HG02623 (cell line): ENCODE results near the gene CR1L.
"Not testable (repeated sequence)": the region's sequence is repeated elsewhere in the genome, so short reads cannot be mapped to it uniquely, and the experiment has no call there.

Experiments used
- ATAC-seq: cut with Tn5 transposase; IDR thresholded peaks from one replicate; pipeline ENCODE4 v1.9.1; 2021; ENCODE audit warnings: moderate library complexity; ENCODE audit not compliant: unreplicated experiment

The CR1L gene

DNA sequence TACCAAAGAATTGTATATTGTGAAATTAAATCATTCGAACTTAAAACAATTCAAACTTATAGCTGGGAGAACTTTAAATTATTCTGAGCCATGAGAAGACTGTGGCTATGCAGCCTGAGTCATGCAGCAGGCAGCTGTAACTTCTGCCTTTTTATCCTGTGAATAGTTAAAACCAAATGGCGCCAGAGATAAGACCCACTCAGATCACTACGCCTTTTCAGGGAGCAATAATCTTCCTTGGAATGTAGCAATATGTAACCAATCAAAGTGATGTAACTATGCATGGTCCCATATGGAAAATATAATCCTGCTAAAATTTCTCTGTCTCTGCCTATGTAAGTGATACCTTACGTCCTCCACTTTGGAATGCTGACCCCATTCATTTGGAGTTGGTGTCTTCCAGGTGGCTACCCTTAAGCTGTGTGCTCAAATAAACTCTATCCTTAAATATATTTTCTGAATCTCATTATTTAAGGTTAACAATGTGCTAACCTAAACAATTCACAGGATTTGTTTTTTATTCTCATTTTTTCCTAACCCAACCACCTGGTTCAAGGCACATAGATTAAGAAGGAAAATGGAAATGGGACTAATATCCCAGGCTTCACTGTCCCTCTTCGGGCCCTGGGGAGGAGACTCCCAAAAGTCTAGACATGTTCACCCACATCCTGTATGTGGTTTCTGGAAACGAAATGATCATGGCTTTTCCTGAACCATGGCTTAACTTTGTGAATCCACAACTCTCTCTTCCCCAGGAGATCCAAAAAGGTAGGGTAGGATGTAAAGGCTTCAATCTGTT lies 35.9 kb downstream of the CR1L start:
- ATAC-seq, result not testable (repeated sequence)

DNA sequence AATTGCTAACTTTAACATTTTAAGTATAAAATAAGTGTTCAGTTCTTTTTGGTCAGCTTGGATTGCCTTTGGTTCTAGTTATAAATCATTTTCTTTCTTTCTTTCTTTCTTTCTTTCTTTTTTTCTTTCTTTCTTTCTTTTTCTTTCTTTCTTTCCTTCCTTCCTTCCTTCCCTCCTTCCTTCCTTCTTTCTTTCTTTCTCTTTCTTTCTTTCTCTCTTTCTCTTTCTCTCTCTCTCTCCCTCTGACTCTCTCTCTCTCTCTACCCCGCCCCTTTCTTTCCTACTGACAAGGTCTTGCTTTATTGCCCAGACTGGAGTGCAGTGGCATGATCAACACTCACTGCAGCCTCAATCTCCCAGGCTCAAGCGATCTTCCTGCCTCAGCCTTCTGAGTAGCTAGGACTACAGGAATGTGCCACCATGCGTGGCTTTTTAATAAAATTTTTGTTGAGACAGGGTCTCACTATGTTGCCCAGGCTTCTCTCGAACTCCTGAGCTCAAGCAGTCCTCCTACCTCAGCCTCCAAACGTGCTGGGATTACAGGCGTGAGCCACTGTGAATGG lies 38.0 kb downstream of the CR1L start:
- ATAC-seq, result not testable (repeated sequence)

DNA sequence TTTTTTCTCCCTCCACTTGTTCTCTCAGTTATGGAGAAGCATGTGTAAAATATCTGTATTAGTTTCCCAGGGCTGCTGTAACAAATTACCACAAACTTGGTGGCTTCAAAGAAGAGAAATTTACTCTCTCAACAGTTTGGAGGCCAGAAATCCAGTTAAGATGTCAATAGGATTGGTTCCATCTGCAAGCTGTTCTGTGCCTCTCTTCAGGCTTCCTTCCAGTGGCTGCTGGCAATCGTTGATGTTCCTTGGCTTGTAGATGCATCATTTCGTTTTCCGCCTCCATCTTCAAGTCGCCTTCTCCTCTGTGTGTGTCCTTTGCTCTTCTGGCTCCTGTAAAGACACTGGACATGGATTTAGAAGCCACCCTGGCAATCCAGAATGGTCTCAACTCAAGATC lies 45.6 kb downstream of the CR1L start:
- not testable (repeated sequence) for ATAC-seq

DNA sequence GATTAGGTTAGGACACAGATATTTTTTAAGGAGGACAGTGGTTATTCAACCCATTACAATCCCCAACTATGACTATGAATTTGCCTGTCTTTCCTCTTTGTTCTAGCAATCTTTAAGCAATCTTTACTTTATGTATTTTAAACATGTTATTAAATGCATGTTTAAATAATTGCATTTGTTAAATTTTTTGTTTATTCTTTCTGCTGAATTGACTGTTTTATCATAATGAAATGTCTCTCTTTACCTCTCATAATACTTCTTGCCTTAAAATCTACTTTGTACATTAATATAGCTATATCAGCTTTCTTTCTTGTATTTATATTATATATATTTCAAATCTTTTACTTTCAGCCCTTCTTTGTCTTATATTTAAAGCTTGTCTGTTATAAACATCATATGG lies 46.1 kb downstream of the CR1L start:
- ATAC-seq, result no peak

DNA sequence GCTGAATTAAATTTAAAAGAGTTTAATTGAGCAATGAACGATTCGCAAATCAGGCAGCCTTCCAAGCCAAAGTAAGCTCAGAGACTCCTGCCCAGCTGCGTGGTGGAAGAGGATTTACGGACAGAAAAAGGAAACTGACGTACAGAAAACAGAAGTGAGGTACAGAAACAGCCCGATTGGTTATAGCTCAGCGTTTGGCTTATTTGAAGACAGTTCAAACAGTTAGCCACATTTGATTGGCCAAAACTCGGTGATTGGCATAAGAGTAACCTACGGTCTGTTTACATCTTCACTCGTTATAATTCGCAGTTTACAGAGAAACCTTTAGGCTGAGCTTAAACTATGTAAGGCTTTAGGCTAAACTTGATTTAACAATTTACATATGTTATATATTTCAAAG lies 46.9 kb downstream of the CR1L start:
- no peak for ATAC-seq

DNA sequence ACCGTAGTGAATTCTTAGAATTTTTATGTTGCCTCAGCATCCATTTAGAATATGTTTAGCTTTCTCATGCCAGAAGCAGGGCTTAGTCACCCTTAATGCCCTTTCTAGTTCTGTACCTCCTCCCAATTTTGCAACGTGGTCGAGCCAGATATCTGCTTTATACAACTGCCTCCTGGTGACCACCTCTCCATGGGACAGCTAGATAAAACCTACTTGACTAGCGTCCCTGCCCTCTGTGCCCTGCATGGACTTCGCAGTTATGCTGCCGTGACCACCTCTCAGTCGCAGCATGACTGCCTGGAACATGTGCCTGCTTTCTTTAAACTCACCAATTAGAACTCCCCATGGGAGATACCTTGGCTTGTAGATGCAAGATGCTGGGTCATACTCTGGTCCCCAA lies 47.4 kb downstream of the CR1L start:
- not testable (repeated sequence) for ATAC-seq

DNA sequence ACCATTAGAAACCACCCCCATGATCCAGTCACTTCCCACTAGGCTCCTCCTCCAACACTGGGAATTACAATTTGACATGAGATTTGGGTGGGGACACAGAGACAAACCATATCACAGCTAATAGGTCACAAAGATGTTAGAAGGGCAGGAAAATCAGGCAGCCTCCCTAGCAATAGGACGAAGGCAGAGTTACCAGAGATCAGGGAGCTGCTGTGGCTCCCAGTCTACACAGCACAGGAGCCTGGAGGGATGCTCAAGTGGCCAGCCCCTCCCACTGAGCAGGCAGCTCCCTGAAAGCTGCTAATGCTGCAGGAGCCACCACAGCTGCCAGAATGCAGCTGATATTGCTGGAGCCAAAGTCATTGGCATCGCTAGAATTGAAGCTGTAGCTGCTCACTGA lies 51.0 kb downstream of the CR1L start:
- no peak for ATAC-seq

DNA sequence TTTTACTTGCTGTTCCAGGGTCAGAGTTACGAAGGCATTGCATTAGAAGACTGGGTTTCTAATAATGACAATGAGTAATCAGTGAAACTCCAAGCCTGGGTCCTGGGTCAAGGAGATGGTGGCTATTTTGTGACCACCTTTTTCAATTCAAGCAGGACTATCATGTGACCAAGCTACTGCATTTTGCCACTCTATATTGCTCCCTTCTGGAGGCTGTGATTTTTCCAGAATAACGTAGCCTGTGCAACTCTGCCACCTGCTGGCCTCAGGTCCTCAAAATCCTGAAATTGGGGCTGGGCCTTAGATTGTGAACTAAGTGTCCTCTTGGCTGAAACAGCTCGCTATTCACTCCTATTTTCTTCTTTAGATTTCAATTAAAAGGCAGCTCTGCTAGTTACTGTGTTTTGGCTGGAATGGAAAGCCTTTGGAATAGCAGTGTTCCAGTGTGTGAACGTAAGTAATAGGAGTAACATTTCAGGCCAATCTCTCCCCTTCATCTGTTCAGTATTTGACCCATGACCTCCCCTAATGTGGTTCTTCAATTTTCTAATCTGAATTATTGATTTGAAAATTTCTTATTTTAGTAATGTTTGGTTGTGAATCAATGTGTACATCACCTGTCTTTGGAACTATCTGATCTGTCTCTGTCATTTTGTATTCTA lies 54.0 kb downstream of the CR1L start:
- ATAC-seq, result no peak

DNA sequence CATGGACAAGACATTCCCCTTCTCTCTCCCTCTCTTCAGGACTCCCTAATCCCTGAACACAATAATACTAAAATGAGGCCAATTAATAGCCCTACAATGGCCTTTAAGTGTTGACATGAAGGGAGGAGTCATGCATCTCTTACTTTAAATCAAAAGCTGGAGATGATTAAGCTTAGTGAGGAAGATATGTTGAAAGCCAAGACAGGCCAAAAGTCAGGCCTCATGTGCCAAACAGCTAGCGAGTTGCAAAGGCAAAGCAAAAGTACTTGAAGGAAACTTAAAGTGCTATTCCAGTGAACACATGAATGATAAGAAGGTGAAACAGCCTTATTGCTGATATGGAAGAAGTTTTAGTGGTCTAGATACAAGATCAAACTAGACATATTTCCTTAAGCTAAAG lies 57.4 kb downstream of the CR1L start:
- ATAC-seq, result no peak

DNA sequence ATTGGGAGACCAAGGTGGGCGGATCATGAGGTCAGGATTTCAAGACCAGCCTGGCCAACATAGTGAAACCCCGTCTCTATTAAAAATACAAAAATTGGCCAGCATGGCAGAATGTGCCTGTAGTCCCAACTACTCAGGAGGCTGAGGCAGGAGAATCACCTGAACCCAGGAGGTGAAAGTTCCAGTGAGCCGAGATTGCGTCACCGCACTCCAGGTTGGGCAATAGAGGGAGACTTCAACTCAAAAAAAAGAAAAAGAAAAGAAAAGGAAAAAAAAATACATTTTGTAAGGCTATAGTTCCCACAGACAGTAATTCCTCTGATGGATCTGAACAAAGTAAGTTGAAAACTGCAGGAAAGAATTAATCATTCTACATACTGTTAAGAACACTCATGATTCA lies 58.8 kb downstream of the CR1L start:
- no peak for ATAC-seq

DNA sequence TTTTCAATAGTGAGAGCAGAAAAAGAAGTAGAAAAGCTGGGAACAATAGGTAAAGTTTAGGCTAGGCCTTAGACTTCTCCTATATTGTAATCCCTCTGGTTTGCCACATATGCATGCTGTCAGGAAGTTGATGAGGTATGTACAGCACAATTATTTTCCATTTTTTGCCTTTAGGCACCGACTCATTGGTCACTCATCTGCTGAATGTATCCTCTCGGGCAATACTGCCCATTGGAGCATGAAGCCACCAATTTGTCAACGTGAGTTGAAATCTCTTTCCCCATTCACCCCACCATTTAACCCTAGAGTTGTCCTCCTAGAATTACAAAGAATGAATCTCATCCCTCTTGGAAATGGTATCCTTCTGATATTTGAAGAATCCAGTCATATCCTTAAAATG lies 63.1 kb downstream of the CR1L start:
- ATAC-seq, result not testable (repeated sequence)

DNA sequence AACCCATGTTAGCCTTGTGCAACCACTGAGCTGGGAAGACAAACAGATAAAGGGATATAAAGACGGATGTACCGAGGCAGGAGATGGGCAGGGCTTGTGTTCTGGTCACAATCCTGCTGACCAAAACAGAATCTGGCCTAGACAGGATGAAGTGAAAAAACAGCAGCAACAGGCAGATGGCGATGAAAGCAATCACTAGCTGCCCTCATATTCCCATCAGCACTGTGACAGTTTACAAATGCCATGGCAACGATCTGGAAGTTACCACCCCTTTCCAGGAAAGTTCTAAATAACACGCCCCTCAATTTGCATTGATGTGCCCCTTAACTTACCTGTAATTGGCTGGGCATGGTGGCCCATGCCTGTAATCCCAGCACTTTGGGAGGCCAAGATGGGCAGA lies 66.4 kb downstream of the CR1L start:
- ATAC-seq, result no peak

DNA sequence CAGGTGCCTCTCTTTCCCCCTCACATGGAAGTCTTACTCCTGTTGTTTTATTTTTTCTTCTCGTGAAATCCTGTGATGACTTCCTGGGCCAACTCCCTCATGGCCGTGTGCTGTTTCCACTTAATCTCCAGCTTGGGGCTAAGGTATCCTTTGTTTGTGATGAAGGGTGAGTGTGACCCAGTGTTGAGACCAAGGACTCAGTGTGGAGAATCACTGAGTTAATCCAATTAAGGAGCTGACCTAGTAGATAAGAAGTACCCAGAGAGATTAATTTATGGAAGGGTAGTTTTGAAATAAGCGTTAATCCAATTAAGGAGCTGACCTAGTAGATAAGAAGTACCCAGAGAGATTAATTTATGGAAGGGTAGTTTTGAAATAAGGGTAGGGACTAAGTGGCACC lies 67.8 kb downstream of the CR1L start:
- not testable (repeated sequence) for ATAC-seq

DNA sequence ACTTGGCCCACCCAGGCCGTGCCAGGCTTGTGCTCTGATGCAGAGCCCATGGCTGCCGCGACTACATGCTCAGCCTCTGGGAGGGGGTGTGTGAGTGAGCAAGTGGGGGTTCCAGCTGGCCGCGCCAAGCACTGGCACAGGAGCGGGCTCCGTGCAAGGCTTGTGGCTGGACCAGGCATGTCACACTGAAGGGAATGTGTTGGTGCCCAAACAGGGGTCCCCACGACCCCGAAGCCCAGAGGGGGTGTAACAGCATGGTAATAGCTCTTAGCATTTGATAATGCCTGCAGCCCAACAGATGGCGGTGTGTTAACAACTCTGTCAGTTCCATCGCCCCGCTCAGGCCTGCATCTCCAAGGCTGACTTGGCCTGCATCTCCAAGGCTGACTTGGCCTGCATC lies 68.6 kb downstream of the CR1L start:
- ATAC-seq, result no peak

DNA sequence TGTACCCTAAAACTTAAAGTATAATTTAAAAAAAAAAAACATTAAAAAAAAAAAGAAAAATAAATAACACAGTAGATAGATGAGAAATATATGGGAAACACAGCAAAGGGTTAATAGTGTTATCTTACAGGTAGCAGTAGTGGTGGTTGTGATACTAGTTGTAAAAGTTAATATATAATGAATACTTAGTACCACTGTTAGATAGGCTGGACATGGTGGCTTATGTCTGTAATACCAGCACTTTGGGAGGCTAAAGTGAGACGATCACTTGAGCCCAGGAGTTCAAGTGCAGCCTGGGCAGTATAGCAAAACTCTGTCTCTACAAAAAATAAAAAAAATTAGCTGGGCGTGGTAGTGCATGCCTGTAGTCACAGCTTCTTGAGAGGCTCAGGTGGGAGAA lies 74.3 kb downstream of the CR1L start:
- ATAC-seq, result no peak

DNA sequence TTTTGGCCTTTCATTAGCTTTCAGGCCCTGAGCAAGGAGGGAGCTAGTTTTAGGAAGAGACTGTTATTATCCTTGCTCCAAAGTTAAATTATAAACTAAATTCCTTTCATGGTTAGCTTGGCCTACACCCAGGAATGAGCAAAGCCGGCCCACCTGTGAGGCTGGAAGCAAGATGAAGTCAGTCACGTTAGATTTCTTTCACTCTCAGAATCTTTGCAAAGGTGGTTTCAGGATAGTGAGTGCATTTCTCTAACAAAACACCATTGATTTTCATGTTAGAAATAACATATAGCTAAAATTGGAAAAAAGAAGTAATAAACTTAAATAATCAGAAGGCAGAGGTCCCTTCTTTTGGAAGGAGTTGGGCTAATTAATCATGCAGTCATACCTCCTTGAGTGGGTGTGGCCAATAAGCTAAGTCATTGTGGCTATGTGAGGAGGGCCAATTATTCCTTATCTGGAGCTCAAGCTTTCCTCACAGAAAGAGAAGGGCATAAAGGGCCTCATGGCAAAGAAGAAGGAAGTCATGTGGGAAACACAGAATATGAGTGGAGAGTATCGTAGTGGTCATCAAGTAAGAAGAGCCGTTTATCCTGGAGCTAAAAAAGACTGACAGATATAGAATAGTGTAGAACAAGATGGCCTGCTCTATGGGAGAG lies 83.4 kb downstream of the CR1L start:
- ATAC-seq, result not testable (repeated sequence)

DNA sequence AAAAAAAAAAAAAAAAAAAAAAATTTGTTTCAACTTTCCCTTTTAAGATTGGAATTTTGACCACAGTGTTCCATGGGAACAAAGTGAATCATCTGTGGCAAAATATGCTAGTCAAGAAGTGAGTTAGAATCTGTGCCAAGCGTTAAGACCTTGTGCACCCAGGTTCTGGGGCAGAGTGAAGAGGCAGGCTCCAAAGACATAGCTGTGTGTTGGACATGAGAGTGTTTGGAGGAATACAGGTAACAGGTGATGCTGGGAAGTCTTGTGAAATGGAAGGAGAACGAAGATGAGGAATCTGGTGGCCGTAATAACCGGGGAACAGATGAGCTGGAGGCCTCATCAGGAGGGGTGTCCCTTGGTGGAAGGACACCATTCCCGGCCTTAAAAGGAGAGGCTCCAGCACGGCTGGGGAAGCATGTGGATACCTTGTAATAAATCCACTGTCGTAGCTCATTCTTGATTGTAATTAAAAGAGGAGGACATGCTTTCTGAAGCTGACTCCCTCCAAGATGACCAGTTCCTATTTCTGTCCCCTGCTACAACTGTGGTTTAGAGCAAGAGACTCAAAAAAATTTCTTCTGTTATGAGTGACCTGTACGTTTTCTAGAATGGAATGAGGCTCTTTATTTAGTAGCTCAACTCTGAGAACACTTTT lies 92.7 kb downstream of the CR1L start:
- not testable (repeated sequence) for ATAC-seq

DNA sequence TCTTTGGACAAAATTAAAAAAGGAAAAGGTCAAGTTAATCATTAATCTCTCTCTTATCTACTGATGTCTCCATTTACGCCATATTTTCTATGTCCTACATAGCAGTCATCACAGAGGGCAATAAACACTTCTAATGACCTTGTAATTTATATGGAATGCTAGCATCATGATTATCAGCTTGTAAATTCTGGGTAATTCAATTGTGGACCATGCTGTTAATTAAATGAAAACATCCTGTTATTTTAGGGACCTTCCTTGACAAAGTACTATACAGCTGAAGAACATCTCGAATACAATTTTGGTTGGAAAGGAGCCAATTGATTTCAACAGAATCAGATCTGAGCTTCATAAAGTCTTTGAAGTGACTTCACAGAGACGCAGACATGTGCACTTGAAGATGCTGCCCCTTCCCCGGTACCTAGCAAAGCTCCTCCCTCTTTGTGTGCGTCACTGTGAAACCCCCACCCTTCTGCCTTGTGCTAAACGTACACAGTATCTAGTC lies 93.3 kb downstream of the CR1L start:
- not testable (repeated sequence) for ATAC-seq

DNA sequence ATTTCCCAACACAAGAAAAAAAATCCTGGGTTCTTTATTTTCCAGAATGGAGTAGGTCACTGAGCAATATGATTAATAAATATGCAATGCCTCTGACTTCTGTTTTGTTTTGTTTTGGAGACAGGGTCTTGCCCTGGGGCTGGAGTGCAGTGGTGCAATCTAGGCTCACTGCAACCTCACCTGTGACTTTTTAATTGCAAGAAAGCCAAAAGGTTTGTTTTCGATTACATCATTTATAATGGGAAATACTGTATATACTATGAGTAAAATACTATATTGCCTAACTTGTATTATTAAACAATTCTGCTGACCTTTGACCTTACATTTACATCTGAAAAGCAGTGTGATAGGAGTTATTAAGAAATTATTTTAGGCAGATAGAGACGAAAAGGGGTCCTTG lies 95.3 kb downstream of the CR1L start:
- ATAC-seq, result no peak

DNA sequence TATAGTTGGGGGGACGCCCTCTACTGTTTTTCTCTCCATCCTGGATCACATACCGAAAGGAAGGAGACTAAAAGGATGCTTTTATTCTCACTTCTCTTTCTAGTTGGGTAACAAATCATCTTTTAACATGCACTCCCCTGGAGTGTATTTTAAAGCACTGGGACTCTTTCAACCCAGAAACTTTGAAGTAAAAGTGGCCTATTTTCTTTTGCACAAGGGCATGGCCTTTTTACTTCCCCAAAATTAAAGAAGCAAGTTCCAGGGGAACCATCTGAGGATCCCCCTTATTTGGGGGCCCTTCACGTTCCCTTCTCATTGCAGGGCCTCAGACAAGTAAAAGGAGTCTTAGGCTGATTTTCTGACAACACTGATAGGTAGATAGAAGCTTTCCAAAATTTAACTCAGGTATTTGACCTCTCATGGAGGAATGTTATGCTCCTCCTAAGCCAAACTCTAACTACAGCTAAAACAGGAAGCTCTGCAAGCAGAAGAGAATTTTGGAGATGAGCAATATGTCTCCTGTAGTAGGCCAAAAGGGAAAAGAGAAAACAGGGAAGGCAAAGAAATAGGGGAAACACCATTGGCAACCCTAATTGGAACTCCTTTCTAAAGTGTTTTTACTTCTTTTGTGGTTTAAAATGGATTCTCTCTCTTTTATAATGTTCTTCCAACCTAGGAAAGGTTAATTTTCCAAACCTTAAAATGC lies 98.1 kb downstream of the CR1L start:
- no peak for ATAC-seq
